Smooth muscle cell (in vitro differentiated cells): ENCODE results near the gene KRTAP3-2. TPM values are rescaled to one million over a fixed set of nuclear protein-coding genes. Genes with fewer than 3 reads are reported as not detected.
"Not testable (repeated sequence)": the region's sequence is repeated elsewhere in the genome, so short reads cannot be mapped to it uniquely, and the experiment has no call there.

Source experiments
- DNase-seq: peaks from one replicate; lab custom pipeline; 2025; ENCODE audit not compliant: unreplicated experiment; lab: John Stamatoyannopoulos, UW
- H2AFZ ChIP-seq: fragments of 200-600 bp; sonication (generic); 2 replicates; pipeline ENCODE4 v1.6.0; 2016; ENCODE audit warnings: antibody characterized with exemption, low read depth, mild to moderate bottlenecking
- H3F3A ChIP-seq: fragments of 200-600 bp; sonication (generic); 2 replicates; pipeline ENCODE4 v1.6.0; 2017; ENCODE audit warnings: antibody characterized with exemption, low read depth
- H3K27ac ChIP-seq: fragments of 200-600 bp; sonication (generic); 2 replicates; pipeline ENCODE4 v1.5.1; 2016; ENCODE audit warnings: low read depth, mild to moderate bottlenecking
- H3K27me3 ChIP-seq: fragments of 200-600 bp; sonication (generic); 2 replicates; pipeline ENCODE4 v1.6.1; 2016; ENCODE audit warnings: low read depth, mild to moderate bottlenecking
- H3K36me3 ChIP-seq: fragments of 200-600 bp; sonication (generic); 2 replicates; pipeline ENCODE4 v1.5.1; 2016; ENCODE audit warnings: low read depth
- H3K4me1 ChIP-seq: fragments of 200-600 bp; sonication (generic); 2 replicates; pipeline ENCODE4 v1.5.1; 2016; ENCODE audit warnings: low read depth
- H3K4me2 ChIP-seq: fragments of 200-600 bp; sonication (generic); 2 replicates; pipeline ENCODE4 v1.6.0; 2016; ENCODE audit warnings: mild to moderate bottlenecking
- H3K4me3 ChIP-seq: fragments of 200-600 bp; sonication (generic); 2 replicates; pipeline ENCODE4 v1.5.1; 2016; ENCODE audit warnings: mild to moderate bottlenecking
- H3K79me2 ChIP-seq: fragments of 200-600 bp; sonication (generic); 2 replicates; pipeline ENCODE4 v1.6.0; 2016; ENCODE audit warnings: low read depth, mild to moderate bottlenecking
- H3K9ac ChIP-seq: fragments of 200-600 bp; sonication (generic); 2 replicates; pipeline ENCODE4 v1.6.0; 2016; ENCODE audit warnings: low read depth
- H3K9me3 ChIP-seq: fragments of 200-600 bp; sonication (generic); replicated peaks from 2 replicates; pipeline ENCODE4 v1.5.1; 2016; ENCODE audit warnings: low read depth
- H4K20me1 ChIP-seq: fragments of 200-600 bp; sonication (generic); 2 replicates; pipeline ENCODE4 v1.6.0; 2016; ENCODE audit warnings: low read depth
- WGBS: methylation state at CpG from one replicate; pipeline ENCODE4 v1.1.7; 2016; ENCODE audit warnings: low lambda C conversion rate; 5-methylcytosine and 5-hydroxymethylcytosine counted together
- polyA plus RNA-seq: library from polyadenylated mRNA; unstranded; fragments of >200 nt; fragmentation: Nextera tagmentation; extraction: Ambion mirVana; gene quantifications from 2 replicates; pipeline ENCODE4 v1.2.1, GENCODE V29; 2016
- total RNA-seq: library from RNA; depleted of rRNA; stranded (reverse); fragments of >200 nt; gene quantifications from 2 replicates; pipeline ENCODE4 v1.2.3, GENCODE V29; 2014
- TF ChIP-seq, protein P1 (sequence below): fragments of 200-600 bp; sonication (generic); IDR thresholded peaks from 2 replicates; pipeline ENCODE4 v1.5.1; 2017; ENCODE audit warnings: borderline replicate concordance, mild to moderate bottlenecking, antibody characterized with exemption; ENCODE audit not compliant: insufficient read depth, poor library complexity, severe bottlenecking

The KRTAP3-2 gene
- total RNA-seq (not detected in 2 replicates), polyA plus RNA-seq (not detected in 2 replicates)

DNA sequence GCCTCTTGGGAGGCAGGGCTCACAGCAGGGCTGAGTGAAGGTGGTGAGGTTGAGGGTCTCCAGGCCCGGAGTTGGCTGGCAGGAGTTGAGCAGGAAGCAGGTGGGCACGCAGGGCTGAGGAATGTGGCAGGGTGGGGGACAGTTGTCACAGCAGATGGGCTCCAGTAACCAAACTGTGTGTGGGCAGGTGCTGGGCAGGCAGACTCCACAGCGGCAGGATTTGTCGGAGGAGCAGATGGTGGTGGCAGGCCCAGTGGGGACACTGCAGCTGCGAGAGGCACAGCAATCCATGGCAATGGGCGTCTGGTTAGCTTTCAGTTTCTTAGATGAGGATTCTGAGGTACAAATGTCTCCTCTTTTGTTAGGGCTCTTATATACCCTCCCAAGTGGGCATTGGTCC lies at the start of gene KRTAP3-2:
Gene KRTAP3-2 (minus strand): TSS at position 344 of the 400 bp plus-strand sequence. CDS start 53 bp downstream, at position 291.
- H3K27ac ChIP-seq, H3K36me3 ChIP-seq, H3K4me2 ChIP-seq, H3K4me1 ChIP-seq, H3K79me2 ChIP-seq, H4K20me1 ChIP-seq, H3K4me3 ChIP-seq, H3K9me3 ChIP-seq, H3F3A ChIP-seq, H3K9ac ChIP-seq, H2AFZ ChIP-seq, DNase-seq: not testable (repeated sequence)
- WGBS, result 90% methylated on average over 6 of the region's 6 CpGs
- H3K27me3 ChIP-seq, result peaks cover 22% of the 10 kb centered on the region

DNA sequence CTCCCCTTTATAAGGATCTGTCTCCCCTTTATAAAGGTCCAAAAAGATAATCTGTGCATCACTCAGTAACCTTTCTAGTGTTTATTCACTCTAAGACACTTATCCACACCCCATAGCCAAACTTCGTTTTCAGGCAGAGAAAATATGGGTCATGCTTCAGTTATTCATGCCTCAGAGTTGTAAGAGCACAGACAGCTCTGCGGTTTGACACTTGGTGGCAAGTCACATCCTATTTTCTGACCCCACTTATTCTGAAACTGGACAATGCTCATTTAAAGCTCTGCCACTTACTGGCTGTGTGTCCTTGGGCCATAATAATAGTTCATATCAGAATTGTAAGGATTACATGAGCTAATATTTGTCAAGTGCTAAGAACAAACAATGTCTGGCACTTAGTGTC lies 49.4 kb upstream of the KRTAP3-2 start:
- H3K4me2 ChIP-seq, result peak overlapping the region; percentile 46
- no peaks in the 10 kb centered on the region for H3K27me3 ChIP-seq
- WGBS, result 24% methylated on average over 2 of the region's 2 CpGs
- no peaks in the 10 kb centered on the region for H3K36me3 ChIP-seq
- H3F3A ChIP-seq, result no peaks in the 10 kb centered on the region
- TF ChIP-seq, protein P1, sequence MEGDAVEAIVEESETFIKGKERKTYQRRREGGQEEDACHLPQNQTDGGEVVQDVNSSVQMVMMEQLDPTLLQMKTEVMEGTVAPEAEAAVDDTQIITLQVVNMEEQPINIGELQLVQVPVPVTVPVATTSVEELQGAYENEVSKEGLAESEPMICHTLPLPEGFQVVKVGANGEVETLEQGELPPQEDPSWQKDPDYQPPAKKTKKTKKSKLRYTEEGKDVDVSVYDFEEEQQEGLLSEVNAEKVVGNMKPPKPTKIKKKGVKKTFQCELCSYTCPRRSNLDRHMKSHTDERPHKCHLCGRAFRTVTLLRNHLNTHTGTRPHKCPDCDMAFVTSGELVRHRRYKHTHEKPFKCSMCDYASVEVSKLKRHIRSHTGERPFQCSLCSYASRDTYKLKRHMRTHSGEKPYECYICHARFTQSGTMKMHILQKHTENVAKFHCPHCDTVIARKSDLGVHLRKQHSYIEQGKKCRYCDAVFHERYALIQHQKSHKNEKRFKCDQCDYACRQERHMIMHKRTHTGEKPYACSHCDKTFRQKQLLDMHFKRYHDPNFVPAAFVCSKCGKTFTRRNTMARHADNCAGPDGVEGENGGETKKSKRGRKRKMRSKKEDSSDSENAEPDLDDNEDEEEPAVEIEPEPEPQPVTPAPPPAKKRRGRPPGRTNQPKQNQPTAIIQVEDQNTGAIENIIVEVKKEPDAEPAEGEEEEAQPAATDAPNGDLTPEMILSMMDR, result no peak
- no peak overlapping the region for H3K4me3 ChIP-seq
- no peaks in the 10 kb centered on the region for H4K20me1 ChIP-seq
- no peak for DNase-seq
- H3K79me2 ChIP-seq, result no peaks in the 10 kb centered on the region
- peak overlapping the region; percentile 89 for H3K27ac ChIP-seq
- H3K9ac ChIP-seq, result peak overlapping the region; percentile 42
- H2AFZ ChIP-seq, result no peak overlapping the region
- no peaks in the 10 kb centered on the region for H3K9me3 ChIP-seq
- H3K4me1 ChIP-seq, result peaks cover 4% of the 10 kb centered on the region

DNA sequence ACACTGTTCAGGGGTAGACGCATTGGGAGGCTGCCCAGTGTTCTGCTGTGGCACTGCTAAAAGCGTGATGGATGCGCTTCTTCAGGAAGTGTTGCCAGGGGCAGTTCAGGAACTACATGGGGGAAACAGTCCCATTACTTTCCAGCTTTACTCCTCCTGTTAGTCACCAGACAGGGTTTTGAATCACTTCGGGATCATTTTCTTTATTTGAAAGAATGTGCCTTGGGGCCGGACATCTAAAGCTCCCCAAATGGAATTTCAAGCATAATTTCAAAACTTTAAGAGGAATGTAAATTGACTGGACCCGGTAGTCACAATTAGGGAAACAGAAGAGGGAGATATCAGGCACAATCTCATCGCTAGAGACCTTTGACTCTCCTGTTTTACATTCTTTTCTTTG lies 48.7 kb upstream of the KRTAP3-2 start:
- Histone ChIP-seq H3K4me2 (peak overlapping the region; percentile 46), H3K4me1 (peaks cover 4% of the 10 kb centered on the region), H3K36me3 (no peaks in the 10 kb centered on the region), H3K79me2 (no peaks in the 10 kb centered on the region), H3K9ac (peak overlapping the region; percentile 42), H3F3A (no peaks in the 10 kb centered on the region), H3K9me3 (no peaks in the 10 kb centered on the region), H3K27me3 (no peaks in the 10 kb centered on the region), H2AFZ (no peak overlapping the region), H3K27ac (peak overlapping the region; percentile 89), H3K4me3 (no peak overlapping the region), H4K20me1 (no peaks in the 10 kb centered on the region)
- 33% methylated on average over 7 of the region's 7 CpGs for WGBS
- DNase-seq, result no peak
- TF ChIP-seq, protein P1, result no peak

DNA sequence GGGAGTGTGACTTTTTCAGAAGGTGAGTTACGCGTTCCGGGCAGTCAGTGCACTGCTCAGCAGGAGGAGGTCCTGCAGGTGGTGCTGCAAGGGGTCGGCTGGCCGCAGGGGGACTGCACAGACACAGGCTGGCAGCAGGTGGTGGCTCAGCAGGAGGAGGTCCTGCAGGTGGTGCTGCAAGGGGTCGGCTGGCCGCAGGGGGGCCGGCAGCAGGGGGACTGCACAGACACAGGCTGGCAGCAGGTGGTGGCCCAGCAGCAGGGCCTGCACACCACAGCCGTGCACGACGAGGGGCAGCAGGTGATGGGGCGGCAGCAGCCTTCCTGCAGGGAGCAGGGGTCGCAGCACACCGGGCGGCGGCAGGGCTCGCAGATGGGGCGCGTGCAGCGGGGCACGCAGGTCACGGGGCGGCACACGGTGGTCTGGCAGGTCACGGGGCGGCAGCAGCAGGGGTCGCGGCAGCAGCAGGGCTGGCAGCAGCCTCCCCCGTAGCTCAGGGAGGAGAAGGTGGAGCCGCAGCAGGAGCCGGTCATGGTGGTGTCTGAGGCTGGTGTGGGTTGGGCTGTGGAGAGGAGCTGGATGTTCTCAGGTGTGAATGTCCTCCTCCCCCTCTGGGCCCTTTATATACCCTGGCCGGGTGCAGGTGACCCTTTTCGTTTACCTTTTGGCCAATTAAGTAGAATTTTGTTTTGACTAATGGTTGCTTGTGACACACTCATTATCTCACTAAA lies 47.2 kb upstream of the KRTAP3-2 start, which contains the start of gene KRTAP2-1:
Gene KRTAP2-1 (minus strand): TSS at position 582 of the 731 bp plus-strand sequence. CDS start 49 bp downstream, at position 533.
- H3K9me3 ChIP-seq, H2AFZ ChIP-seq, H3K27me3 ChIP-seq, H3K4me3 ChIP-seq, H4K20me1 ChIP-seq, H3K9ac ChIP-seq, H3K4me2 ChIP-seq, H3F3A ChIP-seq, H3K79me2 ChIP-seq, DNase-seq, H3K4me1 ChIP-seq, H3K36me3 ChIP-seq: not testable (repeated sequence)
- 89% methylated on average over 9 of the region's 33 CpGs for WGBS
- H3K27ac ChIP-seq, result peak within 1 kb of the TSS; percentile 89
